C4-2B (cell line): Measurements from ENCODE around the gene ABHD4.

Experiments used
- CTCF ChIP-seq: fragments of 450-650 bp; conservative IDR thresholded peaks from 2 replicates; pipeline ENCODE4 v1.5.1; 2017; ENCODE audit warnings: mild to moderate bottlenecking
- ZFX ChIP-seq: fragments of 450-650 bp; IDR thresholded peaks from 2 replicates; pipeline ENCODE4 v1.6.1; 2017

- no peak for TF ChIP-seq CTCF
- no peak for TF ChIP-seq ZFX
These were observed 60.8 kb downstream of the ABHD4 start for GRCh38 chr14:22658946-22659345.
